Glomerular visceral epithelial cell (primary cell): ENCODE results near the gene FSTL5.
"Not testable (repeated sequence)": the region's sequence is repeated elsewhere in the genome, so short reads cannot be mapped to it uniquely, and the experiment has no call there.

ENCODE experiments used
- DNase-seq: peaks from one replicate; pipeline ENCODE4 v3.0.0-alpha.2; 2016; ENCODE audit errors: extremely low spot score

The FSTL5 gene

DNA sequence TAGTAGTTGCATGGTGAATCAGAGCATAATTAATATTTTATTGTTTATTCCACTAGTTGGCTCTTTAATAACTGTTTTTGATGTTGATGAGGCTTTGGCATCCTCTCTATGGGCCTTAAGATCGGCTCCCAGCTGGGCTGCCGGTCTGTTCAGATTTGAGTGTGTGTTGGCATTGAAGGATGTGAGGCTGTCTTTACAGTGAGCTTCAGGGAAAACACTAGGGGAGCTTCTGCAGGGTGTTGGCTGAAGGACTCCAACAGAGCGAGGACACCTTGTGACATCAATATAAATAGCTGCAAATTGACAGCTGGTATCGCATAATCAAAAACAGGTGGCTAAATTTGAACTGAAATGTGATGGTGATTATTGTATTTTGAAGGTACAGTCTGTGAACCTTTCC lies 322.0 kb downstream of the FSTL5 start:
- no peak for DNase-seq

GRCh38 chr4:161829591-161829990 lies 334.2 kb downstream of the FSTL5 start:
- DNase-seq, result no peak

- DNase-seq, result peak; percentile 11
These were observed 335.7 kb downstream of the FSTL5 start for GRCh38 chr4:161828061-161828460.

- no peak for DNase-seq
These were observed 336.8 kb downstream of the FSTL5 start for GRCh38 chr4:161827013-161827412.

DNA sequence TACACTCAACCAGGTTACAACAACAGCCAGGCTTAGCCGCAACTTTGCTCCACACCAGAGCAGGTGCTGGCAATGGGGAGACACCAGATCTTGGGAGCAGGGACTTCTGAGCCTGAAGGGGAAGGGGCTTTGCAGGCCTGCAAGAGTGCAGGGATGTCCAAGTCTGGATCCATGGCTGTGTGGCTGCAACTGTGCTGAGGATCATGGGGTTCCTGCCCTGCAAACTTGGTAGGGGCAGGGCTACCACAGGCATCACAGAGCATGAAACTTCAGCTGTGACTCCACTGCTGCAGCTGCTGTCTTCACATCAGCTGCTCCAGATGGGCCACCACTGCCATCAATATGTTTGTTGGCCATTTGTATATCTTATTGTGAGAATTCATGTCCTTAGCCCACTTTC lies 340.4 kb downstream of the FSTL5 start:
- DNase-seq, result no peak

- DNase-seq, result no peak
These were observed 341.6 kb downstream of the FSTL5 start for GRCh38 chr4:161822174-161822573.

GRCh38 chr4:161817914-161818313 lies 345.9 kb downstream of the FSTL5 start:
- no peak for DNase-seq

- no peak for DNase-seq
These were observed 346.8 kb downstream of the FSTL5 start for GRCh38 chr4:161816958-161817357.

- no peak for DNase-seq
These were observed 348.0 kb downstream of the FSTL5 start for GRCh38 chr4:161815841-161816240.

DNA sequence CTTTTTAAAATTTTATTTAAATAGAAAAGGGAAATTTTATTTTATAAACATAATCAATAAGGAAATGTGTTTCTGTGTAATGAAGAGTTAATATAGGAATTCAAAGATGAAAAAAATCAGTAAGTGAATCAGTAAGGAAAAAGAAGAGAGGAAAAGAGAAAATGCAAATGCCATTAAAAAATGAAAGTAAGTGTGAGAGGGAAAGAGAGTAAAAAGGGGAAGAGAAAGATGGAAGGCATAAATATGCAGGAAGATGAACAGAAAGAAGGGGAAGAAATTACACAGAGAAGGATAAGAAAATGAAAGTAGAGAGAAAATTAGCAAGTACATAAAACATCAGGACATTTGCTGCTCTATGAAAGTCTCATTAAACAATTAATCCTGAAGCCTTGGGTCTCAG lies 349.9 kb downstream of the FSTL5 start:
- DNase-seq, result no peak

DNA sequence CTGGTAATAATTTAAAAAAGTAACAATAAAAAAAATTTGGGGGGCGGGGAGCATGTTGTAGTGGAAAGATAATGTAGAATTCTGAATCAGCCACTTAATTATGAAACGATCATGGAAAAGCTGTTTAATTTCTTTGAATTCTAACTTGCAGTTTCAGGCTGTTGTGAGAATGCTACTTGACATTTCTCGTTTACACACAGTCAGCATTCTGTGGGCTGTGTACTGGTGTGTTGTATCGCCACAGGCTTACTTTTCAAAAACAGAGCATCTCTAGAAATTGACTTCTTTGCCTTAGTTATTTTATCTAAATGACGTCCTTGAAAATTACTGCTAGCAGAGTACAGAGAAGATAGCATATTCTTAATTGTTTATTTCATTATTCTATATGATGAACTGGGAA lies 350.4 kb downstream of the FSTL5 start:
- no peak for DNase-seq

GRCh38 chr4:161803171-161803570 lies 360.6 kb downstream of the FSTL5 start:
- DNase-seq, result no peak

DNA sequence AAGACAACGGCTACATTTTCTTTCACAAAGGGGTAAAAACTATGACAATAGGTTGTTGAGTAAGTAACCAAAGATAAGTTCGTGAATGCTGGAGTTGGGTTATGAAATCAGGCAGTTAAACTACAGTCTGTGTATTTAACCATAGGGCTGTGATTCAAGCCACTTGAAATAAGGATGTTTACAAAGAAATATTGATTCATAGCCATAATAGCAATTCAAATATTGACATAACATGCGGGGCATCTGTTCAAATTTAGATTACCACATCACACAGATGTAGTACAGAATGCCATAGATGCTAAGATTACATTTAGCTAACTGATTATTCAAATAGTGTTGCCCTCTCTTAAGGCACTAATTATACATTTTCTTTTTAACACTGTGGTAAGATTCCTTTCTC lies 364.1 kb downstream of the FSTL5 start:
- no peak for DNase-seq

GRCh38 chr4:161792991-161793390 lies 370.8 kb downstream of the FSTL5 start:
- DNase-seq, result no peak

DNA sequence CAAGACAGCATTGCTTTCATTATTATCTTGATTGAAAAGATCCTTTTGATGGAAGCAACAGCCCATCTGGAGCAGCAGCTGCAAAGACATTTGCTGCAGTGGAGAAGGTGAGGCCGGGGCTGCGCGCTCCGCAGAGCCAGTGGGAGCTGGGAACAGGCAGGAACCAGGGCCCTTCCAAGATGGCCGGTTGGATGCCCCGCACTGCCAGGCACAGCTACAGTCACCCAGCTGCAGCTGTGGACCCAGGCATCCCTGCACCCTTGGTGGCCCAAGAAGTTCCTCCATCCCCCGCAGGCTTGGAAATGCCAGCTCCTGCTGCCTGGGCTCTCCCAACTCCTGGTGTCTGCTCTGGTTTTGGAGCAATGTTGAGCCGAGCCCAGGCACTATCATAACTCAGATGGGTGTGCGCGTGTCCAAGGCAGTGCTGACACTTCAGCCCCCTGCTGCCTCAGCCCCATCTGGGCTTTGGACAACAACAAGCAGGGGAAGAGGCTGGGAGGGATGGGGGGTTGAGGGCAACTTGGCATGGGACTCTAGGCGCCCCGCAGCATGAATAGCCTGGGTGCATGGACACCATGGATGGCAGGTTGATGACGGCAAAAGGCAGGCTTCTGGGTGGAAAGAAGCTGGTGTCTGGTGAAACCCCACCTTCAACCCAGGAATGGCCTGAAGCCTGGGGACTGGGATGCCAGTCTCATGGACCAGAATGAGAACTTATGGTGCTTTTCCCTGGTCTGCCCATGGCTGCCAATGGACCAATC lies 371.8 kb downstream of the FSTL5 start:
- no peak for DNase-seq

DNA sequence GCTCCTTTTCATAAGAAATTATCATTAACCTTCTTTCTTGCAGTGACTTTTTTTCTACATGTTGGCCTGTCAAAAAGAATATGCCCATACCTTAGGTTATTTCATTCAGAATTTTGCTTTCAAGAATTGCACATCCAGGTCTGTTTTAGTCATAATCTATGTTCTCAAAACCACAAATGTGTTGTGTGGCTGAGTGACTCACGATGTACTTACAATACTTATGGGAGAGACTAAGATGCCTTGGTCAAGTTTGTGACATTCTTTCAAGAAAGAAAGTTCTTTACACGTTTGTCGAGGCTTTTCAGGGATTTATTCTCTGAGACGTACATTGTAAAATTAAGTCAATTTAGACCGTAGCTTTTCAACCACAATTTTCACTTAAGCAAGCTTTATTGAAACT lies 396.7 kb downstream of the FSTL5 start:
- DNase-seq, result peak; percentile 75

GRCh38 chr4:161762796-161763195 lies 401.0 kb downstream of the FSTL5 start:
- peak; percentile 5 for DNase-seq

DNA sequence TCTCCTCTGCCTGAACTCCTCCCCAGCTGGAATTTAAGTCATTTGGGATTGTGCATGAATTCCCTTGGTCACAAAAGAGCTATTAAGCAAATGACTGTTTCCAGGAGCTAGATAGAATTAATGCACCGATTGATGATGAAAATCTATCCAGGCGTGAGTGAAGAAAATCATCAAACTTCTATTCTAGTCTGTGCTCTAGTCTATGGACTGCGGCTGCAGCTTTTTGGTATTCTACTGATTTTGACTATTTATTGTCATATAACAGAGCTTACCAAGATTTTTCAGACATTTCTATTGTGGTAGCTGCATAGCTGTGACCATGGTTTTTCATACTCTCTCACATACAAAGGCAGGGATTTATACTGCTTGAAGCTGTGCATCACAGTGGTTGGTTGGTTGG lies 403.8 kb downstream of the FSTL5 start:
- DNase-seq, result no peak

DNA sequence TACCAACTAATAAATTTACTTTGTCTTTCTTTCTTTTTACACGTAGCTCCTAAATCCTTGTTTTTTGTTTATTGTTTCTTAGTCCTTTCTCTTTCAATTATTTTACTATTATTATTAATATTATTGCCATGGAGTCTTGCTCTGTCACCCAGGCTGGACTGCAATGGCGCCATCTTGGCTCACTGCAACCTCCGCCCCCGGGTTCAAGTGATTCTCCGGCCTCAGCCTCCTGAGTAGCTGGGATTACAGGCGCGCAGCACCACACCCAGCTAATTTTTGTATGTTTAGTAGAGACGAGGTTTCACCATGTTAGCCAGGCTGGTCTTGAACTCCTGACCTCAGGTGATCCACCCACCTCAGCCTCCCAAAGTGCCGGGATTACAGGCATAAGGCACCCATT lies 405.4 kb downstream of the FSTL5 start:
- not testable (repeated sequence) for DNase-seq

DNA sequence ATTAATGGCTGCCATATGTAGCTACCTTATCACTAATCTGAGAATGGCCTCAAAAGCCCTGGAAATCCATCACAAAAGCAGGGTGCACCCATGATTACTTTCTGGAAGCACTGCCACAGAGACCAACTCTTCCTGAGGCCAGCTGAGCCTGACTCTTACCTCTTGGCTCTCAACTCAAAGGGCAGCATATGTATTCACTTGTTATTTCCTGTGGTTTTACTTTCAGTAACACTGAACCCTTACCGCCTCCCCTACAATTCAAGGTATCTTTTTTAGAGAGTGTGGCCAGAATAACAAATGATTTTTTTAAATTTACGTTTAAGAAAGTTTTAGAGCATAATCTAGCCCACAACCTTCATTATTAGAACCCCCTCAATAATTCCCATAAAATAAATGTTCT lies 434.9 kb downstream of the FSTL5 start:
- DNase-seq, result no peak

DNA sequence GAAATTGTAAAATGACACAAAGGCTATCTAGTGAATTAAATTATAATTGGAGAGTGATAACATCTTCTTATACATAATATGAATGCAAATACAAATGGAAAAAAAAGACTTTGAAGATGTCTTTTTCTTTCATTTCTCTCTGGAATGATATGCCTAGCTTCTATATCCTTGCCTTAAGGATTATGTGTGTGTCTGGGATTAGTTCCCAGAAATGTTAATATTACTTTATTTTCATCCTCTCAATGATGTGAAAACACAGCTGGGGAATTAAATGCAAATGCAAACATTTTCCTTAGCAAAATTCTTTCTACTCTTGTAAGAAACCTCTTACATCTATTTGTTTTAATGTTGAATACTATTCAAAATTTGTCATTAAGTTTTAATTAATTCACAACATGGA lies 441.9 kb downstream of the FSTL5 start:
- DNase-seq, result no peak

DNA sequence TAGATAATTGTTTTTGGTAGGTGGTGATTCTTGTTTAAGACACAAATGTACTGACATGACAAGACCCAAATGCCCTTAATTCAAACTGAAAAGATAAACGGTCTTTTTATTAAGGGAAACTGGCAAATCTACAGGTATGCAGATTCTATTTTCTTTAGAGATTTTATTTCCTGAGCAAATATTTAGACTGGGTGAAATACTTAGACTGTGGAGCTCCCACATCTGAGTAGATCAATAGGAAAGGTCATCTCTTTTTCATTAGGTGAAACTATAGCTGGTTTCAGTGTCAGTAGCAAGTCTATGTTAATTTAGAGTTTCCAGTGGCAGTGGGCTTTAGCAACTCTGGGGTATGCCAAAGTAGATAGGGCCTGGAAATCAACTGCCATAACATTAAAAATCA lies 446.7 kb downstream of the FSTL5 start:
- no peak for DNase-seq

DNA sequence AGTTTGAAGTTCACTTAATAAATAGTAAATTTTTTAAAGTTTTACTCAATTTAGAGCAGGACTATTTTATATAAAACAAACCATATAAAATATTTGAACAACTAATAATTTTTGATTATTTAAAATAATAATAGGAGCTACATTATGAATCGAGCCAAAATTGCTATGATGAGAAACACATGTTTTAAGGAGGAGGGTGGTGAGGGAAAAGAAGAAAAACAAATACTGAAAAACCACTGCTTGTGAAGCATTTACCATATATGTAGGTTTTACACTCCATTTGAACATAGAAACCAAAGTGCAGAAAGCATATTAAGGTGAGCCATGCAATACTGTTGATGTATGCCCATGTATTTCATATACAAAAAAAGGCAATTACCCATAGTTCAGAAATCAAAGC lies 448.9 kb downstream of the FSTL5 start:
- no peak for DNase-seq
